ENCODE results near the gene GHRHR. TPM values are rescaled to one million over a fixed set of nuclear protein-coding genes. Genes with fewer than 3 reads are reported as not detected.

Gene GHRHR
- total and polyA plus RNA-seq, 2 of the 4 experiments (the other 2 are of a cell fraction): not detected

DNA sequence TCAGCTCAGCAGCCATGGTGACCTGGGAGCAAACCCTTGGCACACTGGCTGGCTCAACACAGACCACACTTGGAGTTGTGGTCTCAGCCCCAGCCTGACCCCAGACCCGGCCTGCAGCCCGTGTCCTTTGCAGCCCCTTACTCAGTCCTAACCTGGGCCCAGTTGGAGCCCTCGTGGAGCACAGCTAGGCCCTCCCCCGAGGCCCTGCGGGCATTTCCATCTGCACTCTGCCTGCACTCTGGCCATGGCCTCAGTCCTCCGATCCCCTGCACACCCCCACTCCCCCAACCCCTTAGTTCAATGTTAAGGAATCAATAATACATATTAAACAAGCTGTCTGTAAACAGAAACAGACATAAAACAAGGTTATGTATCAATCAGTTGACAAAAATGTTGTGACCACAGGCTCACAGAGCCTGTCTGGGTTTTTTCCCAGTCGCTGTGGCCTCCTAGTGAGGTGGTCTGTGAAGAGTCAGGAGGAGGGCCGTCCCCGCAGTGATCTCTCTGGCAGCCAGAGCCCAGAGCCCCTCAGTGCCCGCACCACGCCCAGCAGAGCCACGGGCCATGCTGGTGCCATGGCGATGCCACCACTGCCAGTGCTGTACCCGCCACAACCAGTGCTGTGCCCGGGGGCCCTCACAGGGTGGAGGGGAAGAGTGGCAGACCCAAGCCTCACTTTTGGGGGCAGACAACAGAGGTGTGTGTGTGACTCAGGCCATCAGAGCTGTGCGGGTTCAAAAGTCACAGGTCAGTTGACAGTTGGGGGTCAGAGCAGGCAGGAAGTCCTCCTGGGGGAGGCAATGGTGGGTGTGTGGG lies 25.5 kb downstream of the GHRHR start:
- intact Hi-C loops (cut with micrococcal nuclease): no loop called here
- no peak overlapping the region for H2BK15ac ChIP-seq (ENCODE audit: low read depth, low read length)
- ChIA-PET POLR2A (ENCODE audit: unreplicated experiment) (interaction anchor here (0.5 kb wide), 1 partner anchor 168 kb away, joined by 3 read pairs; no protein-coding TSS in a partner anchor), CTCF (interaction anchor here (1.0 kb wide), 1 partner anchor 133 kb away, joined by 4 read pairs; no protein-coding TSS in a partner anchor)
- no peak overlapping the region for H4K91ac ChIP-seq (ENCODE audit: insufficient read depth, low read depth, low read length)
- TF ChIP-seq MAFK (IDR thresholded peaks at IDR 0.05; ENCODE audit: low read depth, low read length) (no peak), SMC3 (IDR thresholded peaks at IDR 0.05; ENCODE audit: low read depth, low read length) (no peak), RAD21 (IDR thresholded peaks at IDR 0.05; ENCODE audit: low read length) (no peak), CEBPB (IDR thresholded peaks at IDR 0.05; ENCODE audit: low read depth, low read length) (no peak), RCOR1 (IDR thresholded peaks at IDR 0.05; ENCODE audit: insufficient replicate concordance, low read length) (no peak), BHLHE40 (IDR thresholded peaks at IDR 0.05; ENCODE audit: low read depth, low read length) (no peak), RFX5 (IDR thresholded peaks at IDR 0.05; ENCODE audit: low read depth, low read length) (no peak), CHD1 (IDR thresholded peaks at IDR 0.05; ENCODE audit: low read depth, low read length) (no peak), POLR2A (IDR thresholded peaks at IDR 0.05; ENCODE audit: low read depth, low read length) (no peak), MXI1 (IDR thresholded peaks at IDR 0.05; ENCODE audit: borderline replicate concordance, low read depth, low read length) (no peak), NFE2L2 (IDR thresholded peaks at IDR 0.05; ENCODE audit: low read depth, low read length) (no peak), FOS (IDR thresholded peaks at IDR 0.05; ENCODE audit: low read depth, low read length) (no peak)
- TF ChIP-seq, protein P1, sequence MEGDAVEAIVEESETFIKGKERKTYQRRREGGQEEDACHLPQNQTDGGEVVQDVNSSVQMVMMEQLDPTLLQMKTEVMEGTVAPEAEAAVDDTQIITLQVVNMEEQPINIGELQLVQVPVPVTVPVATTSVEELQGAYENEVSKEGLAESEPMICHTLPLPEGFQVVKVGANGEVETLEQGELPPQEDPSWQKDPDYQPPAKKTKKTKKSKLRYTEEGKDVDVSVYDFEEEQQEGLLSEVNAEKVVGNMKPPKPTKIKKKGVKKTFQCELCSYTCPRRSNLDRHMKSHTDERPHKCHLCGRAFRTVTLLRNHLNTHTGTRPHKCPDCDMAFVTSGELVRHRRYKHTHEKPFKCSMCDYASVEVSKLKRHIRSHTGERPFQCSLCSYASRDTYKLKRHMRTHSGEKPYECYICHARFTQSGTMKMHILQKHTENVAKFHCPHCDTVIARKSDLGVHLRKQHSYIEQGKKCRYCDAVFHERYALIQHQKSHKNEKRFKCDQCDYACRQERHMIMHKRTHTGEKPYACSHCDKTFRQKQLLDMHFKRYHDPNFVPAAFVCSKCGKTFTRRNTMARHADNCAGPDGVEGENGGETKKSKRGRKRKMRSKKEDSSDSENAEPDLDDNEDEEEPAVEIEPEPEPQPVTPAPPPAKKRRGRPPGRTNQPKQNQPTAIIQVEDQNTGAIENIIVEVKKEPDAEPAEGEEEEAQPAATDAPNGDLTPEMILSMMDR (conservative IDR thresholded peaks at IDR 0.05; ENCODE audit: low read depth, low read length): no peak
- TF ChIP-seq, protein P2, sequence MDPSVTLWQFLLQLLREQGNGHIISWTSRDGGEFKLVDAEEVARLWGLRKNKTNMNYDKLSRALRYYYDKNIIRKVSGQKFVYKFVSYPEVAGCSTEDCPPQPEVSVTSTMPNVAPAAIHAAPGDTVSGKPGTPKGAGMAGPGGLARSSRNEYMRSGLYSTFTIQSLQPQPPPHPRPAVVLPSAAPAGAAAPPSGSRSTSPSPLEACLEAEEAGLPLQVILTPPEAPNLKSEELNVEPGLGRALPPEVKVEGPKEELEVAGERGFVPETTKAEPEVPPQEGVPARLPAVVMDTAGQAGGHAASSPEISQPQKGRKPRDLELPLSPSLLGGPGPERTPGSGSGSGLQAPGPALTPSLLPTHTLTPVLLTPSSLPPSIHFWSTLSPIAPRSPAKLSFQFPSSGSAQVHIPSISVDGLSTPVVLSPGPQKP (IDR thresholded peaks at IDR 0.05; ENCODE audit: borderline replicate concordance, low read depth, low read length): no peak
- no peak overlapping the region for H2BK5ac ChIP-seq (ENCODE audit: low read depth, low read length, poor library complexity, severe bottlenecking)
- dilution Hi-C loops (cut with HindIII; ENCODE audit: low sequenced_read_pairs, unreplicated experiment): no loop called here
- no peak overlapping the region for H3K23ac ChIP-seq (ENCODE audit: low read depth, low read length)
- peaks cover 17% of the 10 kb centered on the region for H3K27me3 ChIP-seq (ENCODE audit: control insufficient read depth, insufficient read depth, low read length)
- H3K56ac ChIP-seq (ENCODE audit: extremely low read depth, insufficient read depth, low read length): no peak overlapping the region
- H3K4me3 ChIP-seq (ENCODE audit: insufficient read depth, low read depth, low read length): no peak overlapping the region
- H2BK120ac ChIP-seq (ENCODE audit: low read depth, low read length): no peak overlapping the region
- H3K4me2 ChIP-seq (ENCODE audit: low read depth, low read length): no peak overlapping the region
- no peaks in the 10 kb centered on the region for H3K9me1 ChIP-seq (ENCODE audit: insufficient read depth, low read length)
- no peak overlapping the region for H3K27ac ChIP-seq (ENCODE audit: insufficient read depth, low read length)
- in situ Hi-C loops (cut with MboI; ENCODE audit: low sequenced_read_pairs): no loop called here
- H2BK20ac ChIP-seq (ENCODE audit: low read depth, low read length): no peak overlapping the region
- WGBS, 2 experiments (ENCODE audit: extremely low coverage in 2 of 2, insufficient read length in 1 of 2): no CpG with 5 or more reads among the region's 16 CpGs
- no peak overlapping the region for H2AK5ac ChIP-seq (ENCODE audit: low read depth, low read length)
- no peaks in the 10 kb centered on the region for H3K9me3 ChIP-seq (ENCODE audit: control insufficient read depth, insufficient read depth, low read length)
- H3K79me1 ChIP-seq (ENCODE audit: low read depth in 1 of 2, low read length in 2 of 2): no peaks in the 10 kb centered on the region
- H3K36me3 ChIP-seq (ENCODE audit: control insufficient read depth, insufficient read depth, low read length): no peaks in the 10 kb centered on the region
- no peak overlapping the region for H3K14ac ChIP-seq (replicated peaks; ENCODE audit: low read depth, low read length)
- ATAC-seq (ENCODE audit: low read depth): no peak
- no TSS peak for BruUV-seq (replicated peaks)
- no peak overlapping the region for H3K4ac ChIP-seq (ENCODE audit: low read depth, low read length)
- no peaks in the 10 kb centered on the region for H4K20me1 ChIP-seq (ENCODE audit: insufficient read depth, low read length)
- no peak overlapping the region for H3K9ac ChIP-seq (ENCODE audit: low read depth, low read length)
- no peak overlapping the region for H2AFZ ChIP-seq (replicated peaks; ENCODE audit: low read length, poor library complexity)
- DNase-seq: no peak
- H4K8ac ChIP-seq (ENCODE audit: low read depth in 2 of 2, low read length in 2 of 2): no peak overlapping the region
- no peak overlapping the region for H2AK9ac ChIP-seq (replicated peaks; ENCODE audit: low read depth, low read length, poor library complexity)
- H3K4me1 ChIP-seq (ENCODE audit: control insufficient read depth, insufficient read depth, low read length): no peaks in the 10 kb centered on the region
- no peak overlapping the region for H3K18ac ChIP-seq (ENCODE audit: low read depth, low read length)
- H4K5ac ChIP-seq (ENCODE audit: low read depth, low read length): no peak overlapping the region
